ENCODE data around the gene KCNT2. TPM values are rescaled to one million over a fixed set of nuclear protein-coding genes. Genes with fewer than 3 reads are reported as not detected.

KCNT2 gene
- total and polyA plus RNA-seq, 9 donors = 5.3 to 34.9 (median 14.1) TPM

DNA sequence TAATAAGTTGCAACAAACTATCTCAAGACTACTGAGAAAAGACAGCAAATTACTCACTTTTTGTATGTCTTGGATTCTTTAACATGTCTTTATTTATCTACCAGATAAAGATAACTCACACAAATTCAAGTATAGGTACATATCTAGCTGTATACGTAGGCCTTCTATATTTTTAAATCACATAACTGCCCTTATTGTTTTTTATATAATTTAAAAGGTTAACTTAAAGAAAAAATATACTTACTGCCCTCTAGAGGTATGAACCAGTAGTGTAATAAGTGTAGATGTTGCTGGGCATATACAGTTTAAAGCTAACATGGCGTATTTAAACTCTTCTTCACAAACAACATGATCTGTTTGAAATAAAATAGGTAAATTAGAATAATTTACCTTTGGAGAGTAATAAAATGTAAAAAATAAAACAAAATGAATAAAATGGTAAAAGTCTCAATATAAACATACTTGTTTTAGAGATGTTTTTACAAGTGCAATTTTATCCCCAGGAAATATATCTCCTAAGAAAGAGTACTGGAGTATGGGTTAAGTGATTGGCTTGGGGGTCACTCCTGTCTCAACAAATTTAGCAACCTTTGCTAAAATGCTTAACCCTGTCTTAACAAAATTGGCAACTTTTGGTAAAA, 235.2 kb downstream of the KCNT2 start:
- intact Hi-C loops (cut with DNase I) = no loop called here
- H3K27me3 ChIP-seq = no peaks in the 10 kb centered on the region
- DNase-seq = no peak
- H3K4me3 ChIP-seq = no peak overlapping the region
- no peaks in the 10 kb centered on the region for H3K9me3 ChIP-seq
- no peak overlapping the region for H3K27ac ChIP-seq
- WGBS, 3 donors = 89% methylated on average over 2 of the region's 2 CpGs
- no peaks in the 10 kb centered on the region for H3K36me3 ChIP-seq
- TF ChIP-seq, protein P1, sequence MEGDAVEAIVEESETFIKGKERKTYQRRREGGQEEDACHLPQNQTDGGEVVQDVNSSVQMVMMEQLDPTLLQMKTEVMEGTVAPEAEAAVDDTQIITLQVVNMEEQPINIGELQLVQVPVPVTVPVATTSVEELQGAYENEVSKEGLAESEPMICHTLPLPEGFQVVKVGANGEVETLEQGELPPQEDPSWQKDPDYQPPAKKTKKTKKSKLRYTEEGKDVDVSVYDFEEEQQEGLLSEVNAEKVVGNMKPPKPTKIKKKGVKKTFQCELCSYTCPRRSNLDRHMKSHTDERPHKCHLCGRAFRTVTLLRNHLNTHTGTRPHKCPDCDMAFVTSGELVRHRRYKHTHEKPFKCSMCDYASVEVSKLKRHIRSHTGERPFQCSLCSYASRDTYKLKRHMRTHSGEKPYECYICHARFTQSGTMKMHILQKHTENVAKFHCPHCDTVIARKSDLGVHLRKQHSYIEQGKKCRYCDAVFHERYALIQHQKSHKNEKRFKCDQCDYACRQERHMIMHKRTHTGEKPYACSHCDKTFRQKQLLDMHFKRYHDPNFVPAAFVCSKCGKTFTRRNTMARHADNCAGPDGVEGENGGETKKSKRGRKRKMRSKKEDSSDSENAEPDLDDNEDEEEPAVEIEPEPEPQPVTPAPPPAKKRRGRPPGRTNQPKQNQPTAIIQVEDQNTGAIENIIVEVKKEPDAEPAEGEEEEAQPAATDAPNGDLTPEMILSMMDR (IDR thresholded peaks at IDR 0.05) = no peak
- no peak for TF ChIP-seq EP300 (IDR thresholded peaks at IDR 0.05)
- TF ChIP-seq POLR2A (IDR thresholded peaks at IDR 0.05) = no peak
- no peaks in the 10 kb centered on the region for H3K4me1 ChIP-seq (ENCODE audit: insufficient read depth)

DNA sequence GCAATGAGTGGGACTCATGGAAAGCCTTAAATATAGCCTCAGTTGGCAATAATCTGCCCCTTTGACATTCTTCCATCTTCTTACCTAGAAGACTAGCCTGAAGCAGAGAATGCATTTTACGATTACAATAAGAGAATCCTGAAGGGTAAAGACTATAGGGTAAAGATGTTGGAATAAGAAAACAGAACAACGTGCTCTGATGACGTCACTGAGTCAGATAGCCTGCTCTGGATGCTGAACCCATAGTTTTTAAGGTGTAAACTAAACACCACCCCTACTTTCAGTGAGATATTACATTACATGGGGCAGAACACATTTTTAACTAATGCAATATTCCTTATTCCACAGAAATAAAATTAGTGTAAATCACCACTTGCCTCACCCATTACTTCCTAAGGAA, 240.4 kb downstream of the KCNT2 start:
- no peak for DNase-seq
- no peaks in the 10 kb centered on the region for H3K9me3 ChIP-seq
- H3K27me3 ChIP-seq = no peaks in the 10 kb centered on the region
- H3K36me3 ChIP-seq = no peaks in the 10 kb centered on the region
- H3K4me3 ChIP-seq = no peak overlapping the region
- H3K27ac ChIP-seq = no peak overlapping the region
- WGBS, 3 donors = 89 to 97% (median 94%) methylated on average over 3 of the region's 3 CpGs
- TF ChIP-seq POLR2A (IDR thresholded peaks at IDR 0.05) = no peak
- TF ChIP-seq, protein P1 (IDR thresholded peaks at IDR 0.05) = no peak
- TF ChIP-seq EP300 (IDR thresholded peaks at IDR 0.05) = no peak
- H3K4me1 ChIP-seq (ENCODE audit: insufficient read depth) = no peaks in the 10 kb centered on the region
- intact Hi-C loops (cut with DNase I) = no loop called here

DNA sequence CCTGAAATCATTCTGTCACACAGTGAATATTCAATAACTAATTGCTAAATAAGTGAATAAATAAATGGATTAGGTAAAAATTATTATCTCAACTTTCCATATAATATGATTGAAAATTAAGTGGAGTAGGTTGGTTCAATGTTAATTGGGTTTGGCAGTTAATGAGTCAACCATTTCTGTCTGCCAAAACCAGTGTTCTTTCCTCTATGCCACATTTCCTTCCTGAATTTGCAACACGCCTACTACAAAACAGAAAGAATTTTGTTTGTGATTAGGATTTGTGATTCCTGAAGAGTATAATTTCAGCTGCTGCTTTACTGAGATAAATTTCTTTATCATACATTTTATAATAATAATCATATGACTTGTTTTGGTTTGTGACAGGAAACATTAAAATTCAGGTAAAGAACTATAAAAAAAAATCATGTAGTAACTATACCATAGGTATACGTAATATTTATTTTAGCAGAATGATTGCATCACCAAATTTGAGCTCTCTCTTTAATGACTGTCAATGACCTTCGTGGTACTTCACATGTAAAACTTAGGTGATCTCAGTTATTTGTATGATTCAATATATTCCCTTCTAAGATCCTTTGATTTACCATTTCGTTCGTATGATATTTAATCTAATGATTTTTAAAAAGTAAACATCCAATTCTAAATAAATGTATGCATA, 241.3 kb downstream of the KCNT2 start:
- H3K4me3 ChIP-seq = no peak overlapping the region
- no peak overlapping the region for H3K27ac ChIP-seq
- H3K27me3 ChIP-seq = no peaks in the 10 kb centered on the region
- no peaks in the 10 kb centered on the region for H3K9me3 ChIP-seq
- TF ChIP-seq, protein P1 (IDR thresholded peaks at IDR 0.05) = no peak
- TF ChIP-seq POLR2A (IDR thresholded peaks at IDR 0.05) (no peak), EP300 (IDR thresholded peaks at IDR 0.05) (no peak)
- 86 to 89% (median 88%) methylated on average over 5 of the region's 5 CpGs for WGBS, 3 donors
- H3K36me3 ChIP-seq = no peaks in the 10 kb centered on the region
- DNase-seq = no peak
- H3K4me1 ChIP-seq (ENCODE audit: insufficient read depth) = peaks cover 2% of the 10 kb centered on the region
- intact Hi-C loops (cut with DNase I) = no loop called here

DNA sequence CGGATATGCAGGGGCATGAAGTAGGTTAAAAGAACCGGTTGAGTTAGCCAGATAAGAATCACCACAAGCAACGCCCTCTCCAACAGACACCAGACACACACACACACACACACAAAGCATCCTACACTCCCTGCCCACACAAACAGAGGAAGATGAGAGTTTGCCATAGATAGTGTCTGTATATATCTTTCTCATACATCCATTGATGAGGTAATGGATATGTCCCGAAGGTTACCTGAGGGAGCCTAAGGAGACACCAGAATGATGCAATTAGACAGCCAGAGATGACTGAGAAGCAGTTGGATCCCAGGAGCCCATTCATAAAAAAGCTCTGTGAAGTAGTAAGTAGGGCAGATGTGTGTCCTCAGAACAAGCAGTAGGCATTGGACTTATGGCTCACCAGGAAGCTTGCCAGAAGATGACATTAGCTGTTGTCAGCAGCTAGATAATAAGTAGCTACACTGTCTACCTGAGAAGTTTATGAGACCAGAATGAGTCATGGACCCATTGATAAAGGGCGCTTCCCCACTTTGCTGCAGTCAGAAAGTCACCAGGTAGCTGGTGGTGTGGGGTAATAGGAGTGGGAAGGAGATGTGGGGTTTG, 247.0 kb downstream of the KCNT2 start:
- intact Hi-C loops (cut with DNase I) = no loop called here
- WGBS, 3 donors = 93 to 96% (median 94%) methylated on average over 5 of the region's 5 CpGs
- H3K4me3 ChIP-seq = no peak overlapping the region

More for the DNA sequence above, 247.0 kb downstream of the KCNT2 start:
- no peak for DNase-seq
- Histone ChIP-seq H3K9me3 (no peaks in the 10 kb centered on the region), H3K36me3 (no peaks in the 10 kb centered on the region), H3K27me3 (no peaks in the 10 kb centered on the region), H3K27ac (no peak overlapping the region), H3K4me1 (ENCODE audit: insufficient read depth) (peaks cover 2% of the 10 kb centered on the region)
- TF ChIP-seq POLR2A (IDR thresholded peaks at IDR 0.05) = no peak
- TF ChIP-seq, protein P1 (IDR thresholded peaks at IDR 0.05) = no peak
- TF ChIP-seq EP300 (IDR thresholded peaks at IDR 0.05) = no peak
